ENCODE measurements around the gene CEP350.

DNA sequence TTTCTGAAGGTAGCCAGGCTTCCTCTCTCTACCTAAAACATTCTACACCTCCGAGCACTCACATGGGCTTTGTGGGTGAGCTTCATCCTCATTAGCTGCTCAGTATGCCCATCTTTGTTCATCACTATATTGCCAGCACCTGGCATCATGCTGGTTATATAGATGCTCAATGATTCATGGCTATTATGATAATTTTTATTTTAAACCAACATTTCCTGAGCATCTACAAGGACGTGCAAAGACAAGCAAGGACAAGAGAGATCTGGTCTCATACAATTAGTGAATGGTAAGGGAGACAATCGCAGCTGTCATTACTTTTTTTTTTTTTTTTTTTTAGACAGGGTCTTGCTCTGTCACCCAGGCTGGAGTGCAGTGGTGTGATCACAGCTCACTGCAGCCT, 188.7 kb downstream of the CEP350 start:
- TF ChIP-seq, protein P1, sequence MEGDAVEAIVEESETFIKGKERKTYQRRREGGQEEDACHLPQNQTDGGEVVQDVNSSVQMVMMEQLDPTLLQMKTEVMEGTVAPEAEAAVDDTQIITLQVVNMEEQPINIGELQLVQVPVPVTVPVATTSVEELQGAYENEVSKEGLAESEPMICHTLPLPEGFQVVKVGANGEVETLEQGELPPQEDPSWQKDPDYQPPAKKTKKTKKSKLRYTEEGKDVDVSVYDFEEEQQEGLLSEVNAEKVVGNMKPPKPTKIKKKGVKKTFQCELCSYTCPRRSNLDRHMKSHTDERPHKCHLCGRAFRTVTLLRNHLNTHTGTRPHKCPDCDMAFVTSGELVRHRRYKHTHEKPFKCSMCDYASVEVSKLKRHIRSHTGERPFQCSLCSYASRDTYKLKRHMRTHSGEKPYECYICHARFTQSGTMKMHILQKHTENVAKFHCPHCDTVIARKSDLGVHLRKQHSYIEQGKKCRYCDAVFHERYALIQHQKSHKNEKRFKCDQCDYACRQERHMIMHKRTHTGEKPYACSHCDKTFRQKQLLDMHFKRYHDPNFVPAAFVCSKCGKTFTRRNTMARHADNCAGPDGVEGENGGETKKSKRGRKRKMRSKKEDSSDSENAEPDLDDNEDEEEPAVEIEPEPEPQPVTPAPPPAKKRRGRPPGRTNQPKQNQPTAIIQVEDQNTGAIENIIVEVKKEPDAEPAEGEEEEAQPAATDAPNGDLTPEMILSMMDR (IDR thresholded peaks at IDR 0.05), result no peak
- no peak for TF ChIP-seq ZFX (IDR thresholded peaks at IDR 0.05; ENCODE audit: borderline replicate concordance)
